ENCODE results near the gene HIGD1A. TPM values are rescaled to one million over a fixed set of nuclear protein-coding genes. Genes with fewer than 3 reads are reported as not detected.

Gene HIGD1A
- total and polyA plus RNA-seq, 2 of the 8 experiments (the other 6 are each of a cell fraction or from before 2014, with no cell fraction given): 67.3 to 95.4 TPM

GRCh38 chr3:42752441-42752840 is 51.8 kb downstream of the HIGD1A start:
- Histone ChIP-seq H3K4me1 (replicated peaks in 1 of 4; ENCODE audit: control insufficient read depth in 3 of 4, insufficient read depth in 4 of 4, low read length in 3 of 4) (peaks cover 0 to 3% (median 0%) of the 10 kb centered on the region in 4 experiments; a peak in 2 of 7 replicates), H3K36me3 (ENCODE audit: control insufficient read depth in 2 of 4, insufficient read depth in 4 of 4, low read length in 3 of 4) (no peaks in the 10 kb centered on the region), H4K8ac (ENCODE audit: extremely low read depth, insufficient read depth, low read length) (no peak overlapping the region), H2BK120ac (replicated peaks; ENCODE audit: low read depth, low read length) (no peak overlapping the region), H4K5ac (ENCODE audit: insufficient read length, low read depth, low read length) (no peak overlapping the region), H2AFZ (ENCODE audit: low read length) (no peak overlapping the region), H4K20me1 (replicated peaks in 1 of 2; ENCODE audit: control insufficient read depth in 1 of 2, insufficient read depth in 2 of 2, low read length in 2 of 2) (no peaks in the 10 kb centered on the region), H2BK15ac (ENCODE audit: low read length) (no peak overlapping the region), H3K56ac (replicated peaks; ENCODE audit: insufficient read length, low read depth, low read length) (no peak overlapping the region), H3K27me3 (replicated peaks in 1 of 4; ENCODE audit: control insufficient read depth in 3 of 4, extremely low read depth in 1 of 4, insufficient read depth in 3 of 4, low read length in 3 of 4) (no peaks in the 10 kb centered on the region), H3K23me2 (ENCODE audit: low read depth, low read length) (no peaks in the 10 kb centered on the region), H3K79me2 (ENCODE audit: control insufficient read depth in 1 of 2, insufficient read depth in 2 of 2, low read length in 2 of 2) (no peaks in the 10 kb centered on the region), H3K9me3 (ENCODE audit: insufficient read depth in 2 of 2, low read depth in 1 of 2, low read length in 1 of 2) (no peaks in the 10 kb centered on the region), H2BK12ac (ENCODE audit: low read depth, low read length) (no peak overlapping the region), H2BK5ac (ENCODE audit: low read depth, low read length) (no peak overlapping the region), H3K4ac (replicated peaks; ENCODE audit: insufficient read length, low read depth, low read length) (no peak overlapping the region), H2BK20ac (ENCODE audit: low read length) (no peak overlapping the region), H3K4me2 (ENCODE audit: insufficient read depth in 1 of 2, low read depth in 2 of 2, low read length in 2 of 2) (no peak overlapping the region), H3K23ac (ENCODE audit: insufficient read length) (no peak overlapping the region), H4K91ac (replicated peaks; ENCODE audit: insufficient read length, low read length) (no peak overlapping the region), H2AK5ac (ENCODE audit: low read depth, low read length) (no peak overlapping the region), H3K14ac (ENCODE audit: insufficient read length) (no peak overlapping the region), H3K27ac (ENCODE audit: low read depth, low read length) (no peak overlapping the region), H3K79me1 (ENCODE audit: low read depth, low read length) (no peaks in the 10 kb centered on the region), H3K4me3 (ENCODE audit: extremely low read depth in 1 of 4, insufficient read depth in 2 of 4, low read depth in 3 of 4, low read length in 4 of 4) (no peak overlapping the region), H3K18ac (ENCODE audit: extremely low read depth, low read length) (no peak overlapping the region), H3K9ac (replicated peaks in 1 of 4; ENCODE audit: extremely low read depth in 1 of 4, low read depth in 3 of 4, low read length in 3 of 4) (no peak overlapping the region)
- TF ChIP-seq TEAD4 (IDR thresholded peaks at IDR 0.05; ENCODE audit: low read depth, low read length) (no peak), SRF (IDR thresholded peaks at IDR 0.05; ENCODE audit: low read depth, low read length) (no peak), EZH2 (IDR thresholded peaks at IDR 0.05; ENCODE audit: low read depth, low read length, severe bottlenecking) (no peak), JUN (IDR thresholded peaks at IDR 0.05; ENCODE audit: low read depth, low read length) (no peak), SP2 (IDR thresholded peaks at IDR 0.05; ENCODE audit: low read length) (no peak), SP1 (IDR thresholded peaks at IDR 0.05; ENCODE audit: low read depth, low read length) (no peak), SP4 (IDR thresholded peaks at IDR 0.05; ENCODE audit: low read length) (no peak)
- WGBS, 2 experiments (ENCODE audit: extremely low coverage in 1 of 2, insufficient coverage in 1 of 2, insufficient read length in 1 of 2, insufficient replicate concordance in 2 of 2, low coverage in 1 of 2, low lambda C conversion rate in 2 of 2, missing lambda C conversion rate in 1 of 2): 94% methylated on average over 9 of the region's 9 CpGs; no CpG with 5 or more reads in 1 of the 2 experiments
- ChIA-PET POLR2A (ENCODE audit: partially characterized antibody) (interaction anchor here (1.5 kb wide), 1 partner anchor 100 kb away, joined by 5 read pairs; no protein-coding TSS in a partner anchor), CTCF (ENCODE audit: partially characterized antibody) (interaction anchor here (1.0 to 5.2 kb wide), 10 partner anchors 10 to 205 kb away, joined by 3 to 31 read pairs (median 4); no protein-coding TSS in a partner anchor)
- DNase-seq (ENCODE audit: low read depth in 1 of 2, low spot score in 2 of 2): peak in 1 of 2 experiments; percentile 16
- FAIRE-seq: no peak

All from H1 (cell line).